HG02870 (cell line): ENCODE results near the gene RFESD.

Experiments
- ATAC-seq: cut with Tn5 transposase; IDR thresholded peaks from one replicate; pipeline ENCODE4 v1.9.1; 2021; ENCODE audit warnings: mild to moderate bottlenecking, moderate library complexity; ENCODE audit not compliant: unreplicated experiment

Gene RFESD

DNA sequence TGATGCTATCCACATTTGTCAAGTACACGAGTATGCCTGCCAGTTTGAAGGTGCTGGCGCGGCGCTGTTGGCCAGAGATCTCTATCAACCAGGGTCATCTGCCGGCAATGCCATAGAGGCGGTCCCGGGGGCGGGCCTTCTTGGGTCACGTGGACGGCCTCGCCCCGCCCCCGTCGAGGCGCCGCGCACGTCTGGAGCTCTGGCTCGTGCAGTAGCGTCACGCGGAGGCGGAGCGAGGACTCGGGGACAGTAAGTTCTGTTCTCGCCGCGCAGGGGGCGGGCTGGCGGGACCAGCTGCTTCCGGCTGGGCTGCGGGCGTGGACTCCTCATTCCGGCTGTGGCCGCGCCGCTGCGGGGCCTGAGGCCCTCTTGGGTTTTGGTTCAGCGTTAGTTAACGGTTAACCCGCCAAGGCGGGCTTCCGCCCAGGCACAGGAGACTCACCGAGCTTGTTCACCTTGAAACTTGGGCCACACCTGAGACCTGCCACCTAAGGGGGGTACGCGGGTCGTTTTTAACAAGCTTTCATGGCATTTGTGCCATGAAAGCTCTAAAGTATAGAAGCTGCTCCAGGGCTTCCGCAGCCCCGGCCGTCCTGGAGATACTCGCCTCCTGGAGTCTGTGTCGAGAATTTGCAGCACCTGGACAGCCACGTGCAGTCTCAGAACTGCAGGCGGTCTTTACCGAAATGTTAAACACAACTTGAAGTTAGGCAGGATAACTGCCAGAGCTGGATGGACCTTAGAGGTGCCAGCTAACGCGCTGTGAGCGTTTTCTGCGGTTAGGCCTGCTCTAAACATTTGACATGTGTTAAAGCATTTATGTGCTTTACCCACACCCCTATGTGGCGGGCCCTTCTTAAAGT lies at the start of gene RFESD:
Gene RFESD (plus strand): TSS at position 209 of the 863 bp plus-strand sequence. CDS start 5,495 bp downstream, outside the sequence.
- peak; percentile 97 for ATAC-seq

DNA sequence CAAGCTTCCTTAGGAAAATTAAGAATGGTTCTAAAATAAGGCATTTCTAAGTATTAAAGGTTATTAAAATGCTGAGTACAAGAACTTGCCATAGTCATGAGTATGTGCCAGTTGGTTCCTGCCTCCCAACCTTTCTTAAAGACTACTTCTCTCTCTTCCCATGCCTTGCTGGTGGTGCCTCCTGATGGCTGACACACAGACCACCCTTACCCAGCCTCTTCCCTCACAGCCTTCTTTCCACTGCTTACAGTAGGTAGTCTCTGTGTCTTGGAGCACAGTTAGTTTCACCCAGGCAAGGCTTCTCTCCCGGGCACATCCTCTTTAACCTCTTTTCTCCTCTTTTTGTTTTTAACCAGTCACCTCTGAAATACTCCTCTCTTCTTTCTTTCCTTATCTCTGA lies 47.3 kb upstream of the RFESD start:
- ATAC-seq = no peak

- no peak for ATAC-seq
These were observed 46.0 kb upstream of the RFESD start for GRCh38 chr5:95600557-95600956.

- ATAC-seq = no peak
These were observed 40.8 kb upstream of the RFESD start for GRCh38 chr5:95605786-95606185.

GRCh38 chr5:95606419-95606818 lies 40.2 kb upstream of the RFESD start:
- no peak for ATAC-seq

GRCh38 chr5:95609711-95610110 lies 36.9 kb upstream of the RFESD start:
- ATAC-seq = no peak

GRCh38 chr5:95610546-95610945 lies 36.0 kb upstream of the RFESD start:
- ATAC-seq = no peak

GRCh38 chr5:95611396-95611795 lies 35.2 kb upstream of the RFESD start:
- no peak for ATAC-seq

GRCh38 chr5:95613514-95613913 lies 33.1 kb upstream of the RFESD start:
- no peak for ATAC-seq

DNA sequence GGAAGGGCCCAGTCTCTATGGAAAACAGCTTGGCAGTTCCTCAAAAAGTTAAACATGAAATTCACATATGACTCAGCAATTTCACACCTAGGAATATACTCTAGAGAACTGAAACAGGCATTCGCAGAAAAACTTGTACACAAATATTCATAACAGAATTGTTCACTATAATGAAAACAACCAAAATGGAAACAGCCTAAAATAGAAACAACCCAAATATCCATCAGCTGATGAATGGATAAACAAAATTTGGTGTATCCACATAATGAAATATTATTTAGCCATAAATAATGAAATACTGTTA lies 31.5 kb upstream of the RFESD start:
- ATAC-seq = peak; percentile 52

DNA sequence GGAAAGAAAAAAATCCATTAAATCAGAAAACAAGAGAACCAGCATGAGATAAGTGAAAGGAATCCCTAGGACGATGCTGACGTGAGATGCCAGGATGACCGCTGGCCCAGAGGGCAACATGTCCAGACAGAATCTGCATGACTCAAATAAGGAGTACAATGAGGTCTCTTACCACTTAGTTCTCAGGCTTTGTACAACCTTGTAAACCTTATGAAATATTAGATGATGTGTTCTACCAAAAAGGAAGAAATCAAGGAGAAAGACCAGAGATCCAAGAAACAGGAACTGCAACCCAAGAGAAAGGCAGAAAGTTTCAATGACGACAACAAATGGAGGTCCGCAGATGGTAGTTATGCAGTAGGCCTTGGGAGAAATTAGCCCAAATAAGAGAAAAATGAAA lies 29.5 kb upstream of the RFESD start:
- no peak for ATAC-seq

DNA sequence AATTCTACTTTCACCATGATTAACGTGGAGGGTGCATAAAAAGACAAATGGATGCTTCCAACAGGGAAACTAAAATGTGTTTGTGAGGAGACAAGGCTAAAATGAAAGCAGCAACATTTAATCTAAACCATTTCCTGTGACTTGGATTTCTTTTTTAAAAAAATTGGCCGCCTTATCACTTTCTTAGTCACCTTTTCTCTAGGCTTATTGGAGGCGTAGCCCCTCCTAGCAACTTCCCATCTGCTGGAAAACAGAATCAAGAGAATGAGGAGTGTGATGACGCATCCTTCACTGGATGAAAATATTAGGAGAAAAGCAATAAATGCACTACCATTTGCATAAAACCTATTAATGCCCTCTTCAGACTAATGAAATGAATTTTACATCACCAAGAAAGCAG lies 27.5 kb upstream of the RFESD start:
- no peak for ATAC-seq

GRCh38 chr5:95619514-95620029 lies 27.0 kb upstream of the RFESD start:
- no peak for ATAC-seq

DNA sequence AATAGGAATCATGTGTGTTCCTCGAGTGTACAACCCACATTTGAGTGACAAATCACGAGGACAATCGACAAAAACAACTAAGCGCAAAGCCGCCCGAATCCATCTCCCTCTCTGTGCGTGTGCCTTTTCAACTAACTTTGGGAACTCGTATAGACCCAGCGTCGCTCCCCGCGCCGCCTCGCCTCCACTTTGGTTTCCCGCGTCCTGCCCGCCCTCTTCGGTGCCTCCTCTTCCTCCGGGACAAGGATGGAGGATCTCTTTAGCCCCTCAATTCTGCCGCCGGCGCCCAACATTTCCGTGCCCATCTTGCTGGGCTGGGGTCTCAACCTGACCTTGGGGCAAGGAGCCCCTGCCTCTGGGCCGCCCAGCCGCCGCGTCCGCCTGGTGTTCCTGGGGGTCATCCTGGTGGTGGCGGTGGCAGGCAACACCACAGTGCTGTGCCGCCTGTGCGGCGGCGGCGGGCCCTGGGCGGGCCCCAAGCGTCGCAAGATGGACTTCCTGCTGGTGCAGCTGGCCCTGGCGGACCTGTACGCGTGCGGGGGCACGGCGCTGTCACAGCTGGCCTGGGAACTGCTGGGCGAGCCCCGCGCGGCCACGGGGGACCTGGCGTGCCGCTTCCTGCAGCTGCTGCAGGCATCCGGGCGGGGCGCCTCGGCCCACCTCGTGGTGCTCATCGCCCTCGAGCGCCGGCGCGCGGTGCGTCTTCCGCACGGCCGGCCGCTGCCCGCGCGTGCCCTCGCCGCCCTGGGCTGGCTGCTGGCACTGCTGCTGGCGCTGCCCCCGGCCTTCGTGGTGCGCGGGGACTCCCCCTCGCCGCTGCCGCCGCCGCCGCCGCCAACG lies 26.3 kb upstream of the RFESD start, which contains the start of gene GPR150:
Gene GPR150 (plus strand): TSS at position 58 of the 840 bp plus-strand sequence. CDS start 189 bp downstream, at position 247.
- peak; percentile 51 for ATAC-seq

DNA sequence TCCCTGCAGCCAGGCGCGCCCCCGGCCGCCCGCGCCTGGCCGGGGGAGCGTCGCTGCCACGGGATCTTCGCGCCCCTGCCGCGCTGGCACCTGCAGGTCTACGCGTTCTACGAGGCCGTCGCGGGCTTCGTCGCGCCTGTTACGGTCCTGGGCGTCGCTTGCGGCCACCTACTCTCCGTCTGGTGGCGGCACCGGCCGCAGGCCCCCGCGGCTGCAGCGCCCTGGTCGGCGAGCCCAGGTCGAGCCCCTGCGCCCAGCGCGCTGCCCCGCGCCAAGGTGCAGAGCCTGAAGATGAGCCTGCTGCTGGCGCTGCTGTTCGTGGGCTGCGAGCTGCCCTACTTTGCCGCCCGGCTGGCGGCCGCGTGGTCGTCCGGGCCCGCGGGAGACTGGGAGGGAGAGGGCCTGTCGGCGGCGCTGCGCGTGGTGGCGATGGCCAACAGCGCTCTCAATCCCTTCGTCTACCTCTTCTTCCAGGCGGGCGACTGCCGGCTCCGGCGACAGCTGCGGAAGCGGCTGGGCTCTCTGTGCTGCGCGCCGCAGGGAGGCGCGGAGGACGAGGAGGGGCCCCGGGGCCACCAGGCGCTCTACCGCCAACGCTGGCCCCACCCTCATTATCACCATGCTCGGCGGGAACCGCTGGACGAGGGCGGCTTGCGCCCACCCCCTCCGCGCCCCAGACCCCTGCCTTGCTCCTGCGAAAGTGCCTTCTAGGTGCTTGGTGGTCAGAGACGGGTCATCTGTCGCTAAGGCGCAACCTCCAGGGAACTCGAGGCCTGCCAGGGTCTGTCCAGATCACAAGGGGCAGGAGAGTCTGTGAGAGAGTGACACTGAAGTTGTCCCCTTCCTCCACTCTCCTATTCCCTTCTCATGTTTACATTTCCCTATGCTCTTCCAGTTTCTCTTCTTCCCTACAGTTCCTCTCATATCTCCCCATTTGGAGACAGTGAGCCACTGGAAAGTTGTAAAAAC lies 25.4 kb upstream of the RFESD start:
- peak; percentile 33 for ATAC-seq

GRCh38 chr5:95621839-95622629 lies 24.5 kb upstream of the RFESD start:
- no peak for ATAC-seq

- ATAC-seq = no peak
These were observed 22.9 kb upstream of the RFESD start for GRCh38 chr5:95623706-95624105.

DNA sequence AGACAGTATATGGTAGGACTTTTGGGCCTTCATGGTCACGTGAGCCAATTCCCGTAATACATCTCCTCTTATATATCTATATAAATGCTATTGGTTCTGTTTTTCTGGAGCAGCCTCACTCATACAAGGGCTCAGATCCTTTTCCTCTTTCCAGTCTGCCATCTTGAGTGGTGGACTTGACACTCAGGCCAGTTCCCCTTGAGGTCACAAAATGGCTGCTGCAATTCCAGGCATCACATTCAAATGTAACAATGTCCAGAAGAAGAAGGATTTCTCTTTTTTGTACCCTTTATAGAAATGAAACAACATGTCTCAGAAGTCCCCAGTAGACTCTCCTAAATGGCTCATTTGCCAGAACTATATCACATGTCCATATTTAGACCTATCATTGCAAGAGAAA lies 22.2 kb upstream of the RFESD start:
- ATAC-seq = no peak

DNA sequence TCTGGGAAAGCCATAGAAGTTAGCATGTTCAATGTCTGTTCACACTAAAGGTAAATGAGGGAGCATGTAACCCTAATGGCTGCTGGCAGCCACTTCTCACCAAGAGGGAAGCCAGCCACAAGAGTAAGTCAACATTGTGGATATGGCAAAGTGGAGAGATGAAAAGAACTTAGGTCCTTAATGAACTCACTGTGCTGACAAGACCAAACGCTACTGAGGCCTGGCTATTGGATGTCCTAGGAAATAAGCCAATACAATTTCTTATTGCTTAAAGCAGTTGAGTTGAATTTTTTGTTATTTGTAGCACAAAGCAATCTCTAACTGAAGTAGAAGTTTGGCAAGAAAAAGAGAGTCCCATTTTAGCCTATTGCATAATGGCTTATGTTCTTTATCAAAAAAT lies 19.9 kb upstream of the RFESD start:
- ATAC-seq = no peak
